GM19035 (cell line): ENCODE measurements around the gene EDNRA.

Experiments used
- ATAC-seq: cut with Tn5 transposase; IDR thresholded peaks from one replicate; pipeline ENCODE4 v1.9.1; 2021; ENCODE audit not compliant: unreplicated experiment

EDNRA gene

DNA sequence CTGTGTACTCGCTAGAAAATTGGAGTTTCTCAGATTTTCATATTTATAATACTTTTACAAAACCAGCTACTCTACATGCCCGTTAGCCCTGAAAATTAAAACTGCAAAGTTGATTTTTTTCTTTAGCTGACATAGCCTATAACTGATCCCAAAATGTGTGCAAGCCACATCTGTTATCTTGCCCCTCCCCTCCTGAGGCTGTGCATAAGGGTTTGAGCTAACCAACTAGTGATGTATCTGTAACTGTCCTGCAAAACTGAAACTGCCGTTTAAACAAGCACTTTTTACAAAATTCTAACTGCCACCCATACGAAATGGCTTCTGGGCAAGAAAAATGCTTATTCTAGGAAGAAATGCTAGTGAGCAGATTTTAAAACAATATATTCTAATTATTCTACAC is 59.1 kb downstream of the EDNRA start:
- ATAC-seq, result no peak

DNA sequence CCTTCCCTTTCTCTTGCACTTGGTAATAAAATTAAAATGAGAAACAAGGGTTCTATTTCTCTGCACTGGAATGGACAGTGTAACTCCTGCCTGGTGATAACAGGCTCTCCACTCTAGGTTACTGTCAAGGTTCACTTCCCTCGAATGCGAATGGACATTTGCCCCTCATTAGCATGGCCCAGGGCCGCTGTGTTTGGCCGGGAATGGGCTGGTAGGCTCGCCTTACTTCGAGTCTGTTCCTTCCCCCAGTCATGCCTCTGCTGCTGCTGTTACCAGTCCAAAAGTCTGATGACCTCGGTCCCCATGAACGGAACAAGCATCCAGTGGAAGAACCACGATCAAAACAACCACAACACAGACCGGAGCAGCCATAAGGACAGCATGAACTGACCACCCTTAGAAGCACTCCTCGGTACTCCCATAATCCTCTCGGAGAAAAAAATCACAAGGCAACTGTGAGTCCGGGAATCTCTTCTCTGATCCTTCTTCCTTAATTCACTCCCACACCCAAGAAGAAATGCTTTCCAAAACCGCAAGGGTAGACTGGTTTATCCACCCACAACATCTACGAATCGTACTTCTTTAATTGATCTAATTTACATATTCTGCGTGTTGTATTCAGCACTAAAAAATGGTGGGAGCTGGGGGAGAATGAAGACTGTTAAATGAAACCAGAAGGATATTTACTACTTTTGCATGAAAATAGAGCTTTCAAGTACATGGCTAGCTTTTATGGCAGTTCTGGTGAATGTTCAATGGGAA is 61.5 kb downstream of the EDNRA start:
- ATAC-seq, result no peak

DNA sequence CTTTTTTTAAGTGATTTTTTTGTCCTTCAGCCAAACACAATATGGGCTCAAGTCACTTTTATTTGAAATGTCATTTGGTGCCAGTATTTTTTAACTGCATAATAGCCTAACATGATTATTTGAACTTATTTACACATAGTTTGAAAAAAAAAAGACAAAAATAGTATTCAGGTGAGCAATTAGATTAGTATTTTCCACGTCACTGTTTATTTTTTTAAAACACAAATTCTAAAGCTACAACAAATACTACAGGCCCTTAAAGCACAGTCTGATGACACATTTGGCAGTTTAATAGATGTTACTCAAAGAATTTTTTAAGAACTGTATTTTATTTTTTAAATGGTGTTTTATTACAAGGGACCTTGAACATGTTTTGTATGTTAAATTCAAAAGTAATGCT is 62.1 kb downstream of the EDNRA start:
- no peak for ATAC-seq

DNA sequence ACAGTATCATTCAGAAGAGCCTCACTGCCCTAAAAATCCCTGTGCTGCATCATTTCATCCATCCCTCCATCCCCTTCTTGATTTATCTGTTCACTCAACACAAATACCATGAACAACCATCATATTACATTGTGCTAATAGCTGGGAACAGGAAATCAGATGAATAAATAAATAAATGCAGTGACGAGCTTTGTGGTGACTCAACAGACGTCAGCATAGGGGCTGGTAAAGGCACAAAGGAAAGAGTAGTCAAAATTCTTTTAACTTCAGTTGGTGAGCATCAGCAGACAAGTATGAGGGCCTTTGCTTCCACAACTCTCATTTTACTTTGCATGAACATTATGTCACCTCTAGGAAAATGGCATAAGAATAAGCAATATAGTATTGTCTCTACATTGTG is 65.5 kb downstream of the EDNRA start:
- no peak for ATAC-seq

DNA sequence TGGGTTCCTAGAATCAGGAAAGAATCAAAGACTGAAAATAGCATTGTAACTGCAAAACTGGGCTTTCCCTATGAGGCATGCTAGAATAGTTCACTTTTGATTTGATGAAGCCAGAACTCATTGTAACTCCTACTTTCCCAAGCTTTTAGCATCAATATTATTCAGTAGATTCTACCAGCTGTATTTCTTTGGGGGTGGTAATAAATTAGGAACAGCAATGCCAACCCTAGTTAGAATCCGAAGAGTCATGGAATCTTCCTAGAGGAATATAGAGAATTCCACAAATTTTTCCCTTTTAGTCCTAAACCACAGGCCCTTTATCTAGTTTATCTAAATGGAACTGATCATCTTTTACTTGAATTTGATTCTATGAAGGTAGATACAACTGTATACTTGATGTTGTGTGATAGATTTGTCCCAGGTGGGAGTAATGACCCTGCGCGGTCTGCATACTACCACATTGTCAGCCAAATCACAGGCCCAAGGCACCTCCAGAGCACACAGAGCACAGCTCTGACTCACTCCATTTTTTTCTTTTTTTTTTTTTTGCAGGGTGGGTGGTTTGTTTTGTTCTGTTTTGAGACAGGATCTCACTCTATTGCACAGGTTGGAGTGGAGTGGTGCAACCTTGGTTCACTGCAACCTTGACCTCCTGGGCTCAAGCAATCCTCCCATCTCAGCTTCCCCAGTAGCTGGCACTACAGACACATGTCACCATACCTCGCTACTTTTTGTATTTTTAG is 66.6 kb downstream of the EDNRA start:
- no peak for ATAC-seq

DNA sequence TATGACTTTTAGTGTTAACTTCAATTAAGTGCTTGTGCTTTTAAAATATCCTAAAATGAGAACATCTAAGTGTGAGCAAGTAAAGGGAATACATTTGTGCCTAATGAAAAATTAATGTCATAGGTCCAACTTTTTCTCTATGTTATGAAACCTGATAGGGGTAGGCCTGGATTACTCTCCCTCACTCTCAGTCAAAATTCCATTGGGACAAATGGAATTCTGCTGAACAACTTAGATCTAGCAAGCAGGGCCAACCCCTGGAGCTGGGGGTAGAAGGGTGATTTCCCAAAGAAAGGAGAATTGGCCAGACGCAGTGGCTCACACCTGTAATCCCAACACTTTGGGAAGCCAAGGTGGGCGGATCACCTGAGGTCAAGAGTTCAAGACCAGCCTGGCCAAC is 67.4 kb downstream of the EDNRA start:
- no peak for ATAC-seq

DNA sequence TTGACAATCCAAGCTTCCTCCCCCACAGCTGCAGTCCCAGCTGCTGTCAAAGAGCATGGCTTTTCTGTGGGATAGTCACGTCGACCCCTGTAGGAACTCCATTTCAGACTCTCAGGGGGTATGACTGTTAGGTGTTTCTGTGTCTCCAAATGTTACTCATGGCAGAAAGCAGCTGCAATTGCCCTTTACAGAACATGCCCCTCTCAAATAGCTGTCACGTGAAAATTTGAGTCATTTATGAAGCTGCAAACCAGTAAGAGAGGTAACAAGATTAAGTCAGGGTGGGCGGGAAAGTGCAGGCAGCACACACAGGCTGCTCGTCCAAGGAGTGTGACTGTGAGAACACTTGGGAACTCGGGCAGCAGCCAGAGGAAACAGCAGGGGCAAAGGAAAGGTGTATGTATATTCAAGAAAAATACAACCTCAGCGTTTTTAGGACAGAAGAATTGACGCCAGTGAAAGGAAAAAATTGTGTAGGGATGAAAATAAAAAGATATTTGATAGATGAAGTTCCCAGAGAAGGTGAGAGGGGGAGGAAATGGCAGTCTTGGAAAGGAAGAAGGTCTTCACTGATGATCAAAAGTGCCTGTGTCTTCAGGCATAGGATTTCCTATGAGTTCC is 69.8 kb downstream of the EDNRA start:
- peak; percentile 75 for ATAC-seq

DNA sequence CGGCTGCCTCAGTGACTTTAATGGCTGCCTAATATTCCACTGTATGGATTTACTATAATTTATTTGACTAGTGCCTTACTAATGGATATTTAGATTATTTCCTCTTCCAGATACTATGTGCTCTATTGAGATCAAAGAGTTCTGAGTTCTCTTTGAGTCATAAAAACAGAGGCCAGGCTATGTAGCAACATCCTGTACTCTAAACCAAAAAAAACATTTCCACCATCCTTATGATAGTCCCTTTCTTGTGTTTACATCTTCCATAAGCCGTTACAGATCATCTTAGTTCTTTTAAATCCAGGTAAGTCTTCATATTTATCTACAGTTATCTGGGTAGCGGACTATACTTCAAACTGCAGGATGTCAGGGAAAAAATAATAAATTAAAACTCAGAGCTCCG is 79.7 kb downstream of the EDNRA start:
- no peak for ATAC-seq

DNA sequence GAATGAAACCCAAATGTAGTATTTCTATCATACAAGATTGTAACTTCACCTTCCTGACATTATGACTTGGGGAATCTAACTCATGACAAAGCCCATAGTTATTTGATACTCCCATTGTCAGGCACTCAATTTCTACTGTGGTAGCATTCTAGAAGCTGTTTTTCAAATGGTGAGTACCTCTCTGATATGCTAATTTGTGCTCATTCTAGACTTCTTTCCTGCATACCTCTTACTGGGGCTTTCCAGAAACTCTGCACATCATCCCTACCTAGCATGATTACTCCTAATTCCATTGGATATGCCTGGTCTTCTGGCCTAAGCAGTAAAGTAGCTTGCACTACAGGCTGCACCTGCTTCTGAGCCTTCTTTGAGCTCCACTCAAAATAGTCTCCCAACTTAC is 85.9 kb downstream of the EDNRA start:
- ATAC-seq, result no peak

DNA sequence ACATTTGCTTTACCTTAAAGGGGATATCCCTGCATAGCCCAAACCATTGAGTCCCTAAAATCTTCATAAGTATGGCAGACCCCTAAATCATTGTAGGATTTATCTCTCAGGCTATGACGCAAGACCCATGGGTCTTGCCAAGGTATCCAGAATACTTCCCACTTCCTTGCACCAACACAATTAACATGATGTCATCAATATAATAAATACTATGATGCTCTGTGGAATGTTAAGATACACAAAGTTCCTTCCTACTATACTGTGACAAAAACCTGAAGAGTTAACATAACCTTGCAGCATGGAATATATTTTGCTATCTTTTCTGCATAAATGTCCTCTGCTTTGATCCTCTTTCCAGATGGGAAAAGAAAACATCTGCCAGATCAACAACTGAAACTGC is 86.4 kb downstream of the EDNRA start:
- ATAC-seq, result no peak

DNA sequence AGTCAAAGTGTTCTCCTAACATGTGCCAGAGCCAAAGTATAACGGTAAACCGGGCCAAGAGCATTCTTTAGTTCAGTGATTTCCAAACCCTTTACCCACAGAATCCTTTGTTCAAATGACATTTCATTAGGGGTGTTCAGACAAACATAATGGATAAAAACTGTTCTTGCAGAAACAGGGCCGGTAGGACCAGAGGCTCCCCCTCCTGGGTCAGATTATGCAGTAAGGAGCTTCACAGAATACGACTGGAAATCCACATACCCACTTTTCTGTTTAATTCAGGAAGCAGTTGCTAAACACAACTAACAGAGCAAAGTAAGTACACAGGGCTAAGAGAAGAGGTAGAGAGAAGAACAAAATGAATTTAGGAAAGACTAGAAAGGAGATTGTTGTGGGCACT is 89.7 kb downstream of the EDNRA start:
- ATAC-seq, result no peak

DNA sequence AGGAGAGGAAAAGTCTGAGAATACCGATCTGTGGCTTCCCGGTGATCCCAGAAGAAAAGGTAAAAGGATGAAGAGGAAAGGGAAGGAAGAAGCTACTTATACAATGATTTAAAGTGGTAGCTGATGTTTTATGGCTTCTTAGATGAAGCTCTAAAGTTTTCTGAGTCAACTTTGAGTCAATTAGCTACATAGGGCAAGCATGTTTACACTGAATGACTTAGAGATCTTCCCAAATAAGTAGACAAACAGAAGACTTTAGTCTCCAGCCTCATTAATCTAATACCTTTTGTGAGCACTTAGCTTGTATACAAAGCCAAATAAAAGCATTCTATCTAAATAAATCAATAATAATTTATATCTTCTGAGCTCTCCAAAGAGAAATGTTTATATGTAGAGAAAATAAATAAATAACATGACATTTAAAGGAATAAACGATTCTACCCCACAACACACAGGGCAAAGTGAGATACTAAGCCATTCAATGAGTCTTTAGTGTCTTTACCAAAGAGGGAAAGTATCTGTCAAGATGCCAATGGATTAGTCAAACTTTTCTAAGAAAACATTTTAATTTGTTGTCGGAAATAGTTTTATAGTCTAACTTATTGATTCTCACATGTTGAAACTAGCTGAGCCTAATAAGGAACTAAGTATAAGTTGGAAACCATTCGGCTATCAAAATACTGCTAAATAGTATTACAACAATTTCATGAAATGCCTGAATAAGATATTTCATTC is 90.3 kb downstream of the EDNRA start:
- no peak for ATAC-seq

DNA sequence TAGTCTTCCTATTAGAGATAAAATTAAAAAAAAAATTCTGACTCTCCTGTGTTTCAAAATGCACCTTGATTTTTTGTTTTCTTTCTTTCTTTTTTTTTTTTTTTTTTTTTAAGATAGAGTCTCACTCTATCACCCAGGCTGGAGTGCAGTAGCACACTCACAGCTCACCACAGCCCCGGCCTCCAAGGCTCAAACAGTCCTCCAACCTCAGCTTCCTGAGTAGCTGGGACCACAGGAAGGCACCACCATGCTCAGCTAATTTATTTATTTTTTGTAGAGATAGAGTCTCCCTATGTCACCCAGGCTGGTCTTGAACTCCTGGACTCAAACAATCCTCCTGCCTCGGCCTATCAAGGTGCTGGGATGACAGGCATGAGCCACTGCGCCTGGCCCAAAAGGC is 95.2 kb downstream of the EDNRA start:
- ATAC-seq, result no peak

DNA sequence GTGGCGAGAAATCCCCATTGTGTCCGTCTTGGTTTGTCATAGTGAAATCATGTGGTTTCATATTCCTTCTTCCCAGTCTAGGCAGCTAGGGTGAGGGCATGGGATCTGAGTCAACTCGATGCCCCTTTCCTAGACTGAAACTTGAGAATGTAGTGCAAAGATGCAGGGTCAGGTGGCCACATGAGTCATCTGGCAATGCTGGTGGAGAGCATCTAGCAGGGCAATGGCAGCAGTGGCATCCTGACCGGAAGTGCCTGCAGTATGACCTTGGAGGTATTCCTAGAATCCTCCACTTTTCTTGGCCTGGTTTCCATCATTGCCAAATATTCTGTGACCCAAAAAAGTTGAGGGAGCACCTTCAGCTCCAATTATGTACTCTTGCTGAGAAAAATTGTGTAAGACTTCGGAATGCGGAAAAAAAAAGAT is 97.2 kb downstream of the EDNRA start:
- no peak for ATAC-seq

DNA sequence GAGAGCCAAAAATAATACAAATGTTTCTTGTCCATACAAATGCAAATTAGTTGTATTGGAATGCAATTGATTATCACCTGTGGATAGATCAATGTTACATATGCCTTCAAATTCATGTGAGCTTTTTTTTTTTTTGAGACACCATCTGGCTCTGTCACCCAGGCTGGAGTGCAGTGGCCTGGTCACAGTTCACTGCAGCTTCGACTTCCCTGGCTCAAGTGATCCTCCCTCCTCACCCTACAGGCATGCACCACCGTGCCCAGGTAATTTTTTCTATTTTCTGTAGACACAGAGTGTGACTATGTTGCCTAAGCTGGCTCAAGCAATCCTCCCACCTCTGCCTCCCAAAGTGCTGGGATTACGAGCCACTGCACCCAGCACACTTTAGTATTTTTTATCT is 97.7 kb downstream of the EDNRA start:
- ATAC-seq, result no peak

DNA sequence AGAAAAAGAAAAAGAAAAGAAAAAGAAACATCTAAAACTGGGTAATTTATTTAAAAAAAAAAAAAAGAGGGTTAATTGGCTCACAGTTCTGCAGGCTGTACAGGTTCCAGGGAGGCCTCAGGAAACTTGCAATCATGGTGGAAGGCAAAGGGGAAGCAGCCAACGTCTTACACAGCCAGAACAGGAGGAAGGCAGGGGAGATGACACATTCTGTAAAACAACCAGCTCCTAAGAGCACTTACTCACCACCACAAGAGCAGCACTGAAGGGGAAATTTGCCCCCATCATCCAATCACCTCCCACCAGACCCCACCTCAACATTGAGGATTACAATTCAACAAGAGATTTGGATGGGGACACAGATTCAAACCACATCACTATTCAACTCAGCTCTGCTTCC is 99.5 kb downstream of the EDNRA start:
- ATAC-seq, result no peak

DNA sequence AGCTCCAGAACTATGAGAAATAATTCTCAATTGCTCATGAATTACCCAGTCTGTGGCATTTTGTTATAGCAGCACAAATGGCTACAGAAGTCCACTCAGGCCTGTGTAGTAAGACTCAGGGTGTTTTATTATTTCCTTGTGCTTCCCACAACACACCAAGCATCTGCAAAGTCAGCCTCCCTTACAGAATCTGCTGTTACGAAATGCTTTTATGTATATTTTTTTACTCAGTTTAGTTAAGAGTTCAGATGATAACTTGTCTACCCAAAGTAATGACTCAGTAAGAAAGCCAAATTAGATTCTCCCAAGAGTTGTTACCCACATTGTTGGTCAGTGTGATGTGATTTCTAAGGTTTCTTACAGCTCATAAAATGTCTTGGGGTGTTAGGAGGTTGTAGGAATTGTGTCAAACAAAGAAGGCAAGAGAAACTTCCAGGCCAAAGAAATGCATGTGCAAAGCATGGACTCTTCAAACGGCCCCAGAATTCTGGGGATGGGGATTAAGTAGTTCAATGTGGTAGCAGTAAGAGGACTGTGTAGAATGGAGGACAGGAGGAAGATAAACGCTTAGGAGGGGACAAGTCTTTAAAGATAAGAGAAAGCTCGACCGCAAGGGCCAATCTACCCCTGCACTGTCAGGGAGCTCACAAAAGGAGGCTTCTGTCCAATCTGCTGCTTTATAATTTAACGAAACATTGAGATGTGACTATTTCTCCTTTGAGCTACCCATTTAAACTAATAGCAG is 100.9 kb downstream of the EDNRA start:
- ATAC-seq, result no peak

DNA sequence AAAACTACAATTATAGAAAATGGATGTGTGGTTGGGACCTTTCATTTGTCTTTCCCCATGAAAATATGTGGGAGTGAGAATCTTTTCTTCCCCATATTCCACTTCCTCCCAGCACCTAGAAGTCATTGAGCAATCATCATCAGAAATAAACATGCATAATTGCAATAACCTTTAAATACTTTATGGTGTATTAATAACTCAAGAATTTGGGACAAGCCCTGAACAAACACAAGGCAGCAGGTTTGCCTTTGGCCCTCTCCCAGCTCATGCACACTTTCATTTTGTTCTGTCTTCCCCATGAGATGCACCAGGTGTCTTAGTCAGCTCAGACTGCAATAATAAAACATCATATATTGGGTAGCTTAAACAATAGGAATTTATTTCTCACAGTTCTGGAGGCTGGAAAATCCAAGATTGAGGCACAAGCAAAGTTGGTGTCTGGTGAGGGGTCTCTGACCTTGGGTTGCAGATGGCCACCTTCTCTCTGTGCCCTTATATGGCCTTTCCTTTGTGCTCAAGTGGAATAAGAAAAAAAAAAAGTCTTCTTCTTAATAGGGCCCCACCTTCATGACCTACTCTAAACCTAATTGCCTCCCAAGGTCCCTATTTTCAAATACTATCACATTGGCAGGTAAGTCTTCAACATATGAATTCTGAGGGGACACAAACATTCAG is 101.6 kb downstream of the EDNRA start:
- ATAC-seq, result no peak

DNA sequence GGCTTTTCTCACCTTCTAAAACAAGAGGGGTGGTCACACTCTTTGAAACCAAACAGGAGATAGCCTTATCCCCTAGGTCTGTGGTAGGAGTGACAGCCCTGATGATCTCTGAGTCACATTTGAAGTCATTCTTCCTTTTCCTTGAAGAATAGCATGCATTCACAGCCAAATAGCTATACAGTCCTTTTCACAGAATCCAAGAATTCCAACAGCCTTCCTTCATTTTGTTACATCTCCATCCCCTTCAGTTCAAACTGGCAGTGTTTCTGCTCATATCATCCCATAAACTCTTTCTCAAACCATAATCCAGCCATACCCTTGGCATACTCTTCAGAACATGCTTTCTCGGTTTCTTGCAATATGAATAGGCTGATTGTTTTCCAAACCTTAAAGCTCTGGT is 103.0 kb downstream of the EDNRA start:
- ATAC-seq, result no peak

DNA sequence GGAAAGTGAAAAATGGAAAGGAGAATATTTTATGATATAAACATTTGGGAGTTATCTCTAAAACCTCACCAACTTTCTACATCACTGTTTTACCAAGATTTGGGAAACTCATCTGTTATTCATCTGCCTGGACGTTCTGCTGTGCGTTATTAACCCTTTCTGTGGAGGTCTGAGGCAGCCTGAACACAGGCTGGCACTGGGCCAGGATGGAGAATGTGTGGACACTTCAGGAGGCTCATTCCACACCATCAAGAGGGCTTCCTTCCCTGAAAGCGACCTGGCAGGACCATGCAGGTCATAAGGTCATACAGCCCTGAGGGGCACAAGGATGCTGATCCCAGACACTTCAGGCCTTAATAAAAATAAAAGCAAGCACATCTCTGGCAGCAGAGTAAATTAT is 105.1 kb downstream of the EDNRA start:
- no peak for ATAC-seq
